AG09309 (cell line): Measurements from ENCODE around the gene LSP1.

Experiments used
- DNase-seq: peaks from one replicate; pipeline ENCODE4 v3.0.0-alpha.2; 2010; ENCODE audit warnings: low read depth
- H3K4me3 ChIP-seq: 2 replicates; pipeline ENCODE4 v1.5.1; 2011; ENCODE audit warnings: mild to moderate bottlenecking, low read depth, low read length, moderate library complexity; ENCODE audit not compliant: control insufficient read depth
- TF ChIP-seq, protein P1 (sequence below): IDR thresholded peaks from 2 replicates; pipeline ENCODE4 v1.5.1; 2011; ENCODE audit warnings: mild to moderate bottlenecking, low read depth, low read length, inconsistent platforms; ENCODE audit not compliant: insufficient read depth, control insufficient read depth; ENCODE audit errors: missing control alignments

LSP1 gene

GRCh38 chr11:1879941-1880720 is 27.2 kb downstream of the LSP1 start:
- TF ChIP-seq, protein P1, sequence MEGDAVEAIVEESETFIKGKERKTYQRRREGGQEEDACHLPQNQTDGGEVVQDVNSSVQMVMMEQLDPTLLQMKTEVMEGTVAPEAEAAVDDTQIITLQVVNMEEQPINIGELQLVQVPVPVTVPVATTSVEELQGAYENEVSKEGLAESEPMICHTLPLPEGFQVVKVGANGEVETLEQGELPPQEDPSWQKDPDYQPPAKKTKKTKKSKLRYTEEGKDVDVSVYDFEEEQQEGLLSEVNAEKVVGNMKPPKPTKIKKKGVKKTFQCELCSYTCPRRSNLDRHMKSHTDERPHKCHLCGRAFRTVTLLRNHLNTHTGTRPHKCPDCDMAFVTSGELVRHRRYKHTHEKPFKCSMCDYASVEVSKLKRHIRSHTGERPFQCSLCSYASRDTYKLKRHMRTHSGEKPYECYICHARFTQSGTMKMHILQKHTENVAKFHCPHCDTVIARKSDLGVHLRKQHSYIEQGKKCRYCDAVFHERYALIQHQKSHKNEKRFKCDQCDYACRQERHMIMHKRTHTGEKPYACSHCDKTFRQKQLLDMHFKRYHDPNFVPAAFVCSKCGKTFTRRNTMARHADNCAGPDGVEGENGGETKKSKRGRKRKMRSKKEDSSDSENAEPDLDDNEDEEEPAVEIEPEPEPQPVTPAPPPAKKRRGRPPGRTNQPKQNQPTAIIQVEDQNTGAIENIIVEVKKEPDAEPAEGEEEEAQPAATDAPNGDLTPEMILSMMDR: no peak
- DNase-seq: no peak
- no peak overlapping the region for H3K4me3 ChIP-seq

DNA sequence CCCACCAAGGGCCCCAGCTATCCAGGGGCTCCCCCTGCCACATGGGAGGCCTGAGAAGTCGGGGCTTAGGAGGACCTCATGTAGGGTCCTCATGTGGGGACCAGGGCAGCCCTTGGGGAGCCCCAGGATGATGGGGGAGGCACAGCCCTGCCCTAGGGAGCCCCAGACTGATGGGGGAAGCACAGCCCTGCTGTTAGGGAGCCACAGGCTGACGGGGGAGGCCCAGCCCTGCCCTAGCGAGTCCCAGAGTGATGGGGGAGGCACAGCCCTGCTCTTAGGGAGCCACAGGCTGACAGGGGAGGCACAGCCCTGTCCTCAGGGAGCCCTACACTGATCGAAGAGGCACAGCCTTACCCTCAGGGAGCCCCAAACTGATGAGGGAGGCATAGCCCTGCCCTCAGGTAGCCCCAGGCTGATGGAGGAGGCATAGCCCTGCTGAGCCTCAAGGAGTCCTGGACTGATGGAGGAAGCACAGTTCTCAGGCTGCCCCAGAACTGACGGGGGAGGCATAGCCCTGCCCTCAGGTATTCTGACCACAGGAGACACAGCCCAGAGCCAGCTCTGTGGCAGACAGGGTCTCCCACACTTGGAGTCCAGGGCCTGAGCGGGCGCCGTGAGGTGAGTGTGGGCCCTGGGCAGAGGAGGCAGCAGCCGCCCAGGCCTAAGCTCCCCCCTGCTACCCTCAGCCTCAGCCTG is 28.0 kb downstream of the LSP1 start:
- DNase-seq: no peak
- no peak overlapping the region for H3K4me3 ChIP-seq
- TF ChIP-seq, protein P1: no peak

GRCh38 chr11:1881442-1882264 is 28.8 kb downstream of the LSP1 start:
- H3K4me3 ChIP-seq: no peak overlapping the region
- DNase-seq: no peak
- TF ChIP-seq, protein P1: no peak

- DNase-seq: no peak
- TF ChIP-seq, protein P1: peak; percentile 85
Observed at GRCh38 chr11:1882265-1883238, 29.7 kb downstream of the LSP1 start.

DNA sequence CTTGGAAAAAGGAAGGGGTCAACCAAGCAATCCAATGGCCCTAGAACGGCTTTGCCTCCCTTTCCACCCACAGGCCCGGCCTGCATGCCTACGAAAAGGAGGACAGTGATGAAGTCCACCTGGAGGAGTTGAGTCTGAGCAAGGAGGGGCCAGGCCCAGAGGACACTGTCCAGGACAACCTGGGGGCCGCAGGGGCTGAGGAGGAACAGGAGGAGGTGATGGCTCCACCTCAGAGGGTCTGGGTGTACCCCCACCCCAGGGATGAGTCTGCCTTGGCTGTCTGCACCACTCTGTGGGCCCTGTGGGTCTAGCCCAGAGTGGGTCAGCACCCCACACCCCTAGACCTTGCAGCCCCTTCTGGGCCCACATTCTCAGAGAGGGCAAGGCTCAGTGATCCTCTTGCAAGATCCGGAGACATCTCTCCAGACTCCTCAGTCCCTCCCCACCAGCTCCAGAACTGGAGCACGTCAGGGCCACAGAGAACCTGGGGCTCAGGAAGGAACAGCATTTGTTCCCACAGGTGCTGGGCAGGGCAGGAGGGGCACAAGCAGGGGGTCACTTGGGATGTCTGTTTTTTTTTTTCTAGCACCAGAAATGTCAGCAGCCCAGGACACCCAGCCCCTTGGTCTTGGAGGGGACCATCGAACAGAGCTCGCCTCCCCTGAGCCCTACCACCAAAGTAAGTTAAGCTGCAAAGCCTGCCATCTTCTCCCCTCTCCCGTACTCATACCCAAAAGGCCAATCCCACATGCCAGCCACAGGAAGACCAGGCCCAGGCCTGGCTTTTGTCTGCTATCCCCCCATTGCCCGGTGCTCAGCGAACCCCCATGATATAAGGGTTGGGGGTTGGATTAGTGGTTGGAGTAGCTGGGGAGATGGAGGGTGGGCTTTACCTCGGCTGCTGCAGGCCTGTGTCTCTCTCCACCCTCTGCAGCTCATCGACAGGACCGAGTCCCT is 30.7 kb downstream of the LSP1 start:
- no peak overlapping the region for H3K4me3 ChIP-seq
- no peak for DNase-seq
- TF ChIP-seq, protein P1: no peak

More at GRCh38 chr11:1882265-1883238, 29.7 kb downstream of the LSP1 start:
- no peak overlapping the region for H3K4me3 ChIP-seq
